GM06990 (cell line): ENCODE data around the gene AP1S2.
"Not testable (repeated sequence)": the region's sequence is repeated elsewhere in the genome, so short reads cannot be mapped to it uniquely, and the experiment has no call there.

ENCODE experiments used
- DNase-seq: peaks from one replicate; pipeline ENCODE4 v3.0.0-alpha.2; 2011; ENCODE audit not compliant: insufficient read length; ENCODE audit errors: extremely low read depth
- H3K27me3 ChIP-seq: replicated peaks from 2 replicates; pipeline ENCODE4 v1.6.0; 2011; ENCODE audit warnings: low read length; ENCODE audit not compliant: control insufficient read depth, insufficient read depth
- H3K36me3 ChIP-seq: 2 replicates; pipeline ENCODE4 v1.5.1; 2011; ENCODE audit warnings: low read length; ENCODE audit not compliant: control insufficient read depth, insufficient read depth
- H3K4me3 ChIP-seq: replicated peaks from 2 replicates; pipeline ENCODE4 v1.5.1; 2011; ENCODE audit warnings: low read depth, mild to moderate bottlenecking, control low read depth, low read length
- CTCF ChIP-seq: IDR thresholded peaks from 2 replicates; pipeline ENCODE4 v1.5.1; 2011; ENCODE audit warnings: low read length, control low read depth, mild to moderate bottlenecking, inconsistent platforms; ENCODE audit not compliant: insufficient read depth, poor library complexity, severe bottlenecking

Gene AP1S2

GRCh38 chrX:15888062-15888461, 33.4 kb upstream of the AP1S2 start:
- H3K36me3 ChIP-seq = no peaks in the 10 kb centered on the region
- TF ChIP-seq CTCF = no peak
- DNase-seq = no peak
- H3K27me3 ChIP-seq = no peaks in the 10 kb centered on the region
- H3K4me3 ChIP-seq = no peak overlapping the region

GRCh38 chrX:15883540-15883863, 28.9 kb upstream of the AP1S2 start:
- DNase-seq = no peak
- no peak overlapping the region for H3K4me3 ChIP-seq
- no peaks in the 10 kb centered on the region for H3K27me3 ChIP-seq
- no peaks in the 10 kb centered on the region for H3K36me3 ChIP-seq
- no peak for TF ChIP-seq CTCF

GRCh38 chrX:15882704-15883539, 28.3 kb upstream of the AP1S2 start:
- H3K4me3 ChIP-seq = no peak overlapping the region
- no peaks in the 10 kb centered on the region for H3K36me3 ChIP-seq
- DNase-seq = peak; percentile 24
- H3K27me3 ChIP-seq = no peaks in the 10 kb centered on the region
- no peak for TF ChIP-seq CTCF

GRCh38 chrX:15881381-15881897, 26.8 kb upstream of the AP1S2 start:
- Histone ChIP-seq H3K27me3 (no peaks in the 10 kb centered on the region), H3K36me3 (no peaks in the 10 kb centered on the region), H3K4me3 (no peak overlapping the region)
- no peak for DNase-seq
- TF ChIP-seq CTCF = no peak

- H3K27me3 ChIP-seq, H3K36me3 ChIP-seq, H3K4me3 ChIP-seq, DNase-seq: not testable (repeated sequence)
Measured at GRCh38 chrX:15877914-15878313, 23.3 kb upstream of the AP1S2 start.

- TF ChIP-seq CTCF = no peak
- H3K27me3 ChIP-seq = no peaks in the 10 kb centered on the region
- no peak for DNase-seq
- H3K36me3 ChIP-seq = no peaks in the 10 kb centered on the region
- H3K4me3 ChIP-seq = no peak overlapping the region
Measured at GRCh38 chrX:15877380-15877779, 22.8 kb upstream of the AP1S2 start.
